NAMALWA (cell line): ENCODE results near the gene HPSE2.

Source experiments
- DNase-seq: peaks from one replicate; pipeline ENCODE4 v3.0.0-alpha.2; 2015; ENCODE audit warnings: low spot score

Gene HPSE2

DNA sequence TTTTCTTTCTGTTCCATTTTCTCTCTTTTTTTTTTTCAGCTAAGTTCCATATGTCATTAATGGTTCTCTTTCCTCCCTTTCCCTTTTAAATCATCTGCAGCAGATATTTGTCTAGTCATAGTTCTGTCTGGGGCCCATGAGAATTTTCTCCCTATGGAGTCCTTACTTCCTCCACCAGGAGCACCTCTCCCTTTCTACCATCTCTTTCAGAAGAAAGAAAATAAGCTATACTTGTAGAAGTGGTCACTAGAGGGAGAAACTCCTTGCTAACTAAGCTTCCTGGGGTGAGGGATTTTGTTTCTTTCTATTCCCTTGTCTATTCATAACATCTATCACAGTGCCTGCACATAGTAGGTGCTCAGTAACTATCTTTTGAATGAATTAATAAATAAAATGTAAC lies 558.8 kb downstream of the HPSE2 start:
- no peak for DNase-seq

- DNase-seq, result no peak
These were observed 559.8 kb downstream of the HPSE2 start for GRCh38 chr10:98675902-98676301.

DNA sequence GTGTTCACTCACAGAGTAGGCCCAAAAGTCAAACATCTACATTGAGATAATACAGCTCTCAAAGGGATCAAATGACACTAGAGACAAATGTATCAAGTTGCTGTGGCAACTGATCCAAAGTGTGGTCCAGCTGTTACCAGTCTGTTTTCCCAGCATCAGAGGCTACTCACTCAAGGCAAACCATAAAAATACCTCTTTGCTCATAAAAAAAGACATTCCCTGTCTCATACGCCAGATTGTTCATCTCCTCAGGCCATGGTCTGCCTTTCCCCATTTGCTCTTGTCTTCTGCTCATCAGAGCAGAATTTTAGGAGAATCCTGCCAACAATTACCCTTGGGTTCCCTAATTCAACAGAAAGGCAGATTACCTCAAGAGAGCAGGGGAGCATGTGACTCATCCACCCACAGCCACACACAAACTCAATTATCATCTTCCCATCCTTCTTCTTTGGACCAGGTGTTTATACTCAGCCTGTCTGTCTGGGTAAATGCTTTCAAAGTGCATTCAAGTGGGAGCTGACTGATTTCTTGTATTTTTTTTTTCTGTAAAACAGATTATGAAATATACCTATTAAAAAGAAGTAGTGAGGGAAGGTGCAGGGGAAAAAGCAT lies 562.4 kb downstream of the HPSE2 start:
- DNase-seq, result no peak

- DNase-seq, result no peak
These were observed 568.6 kb downstream of the HPSE2 start for GRCh38 chr10:98667081-98667480.

GRCh38 chr10:98666276-98666675 lies 569.4 kb downstream of the HPSE2 start:
- DNase-seq, result no peak

DNA sequence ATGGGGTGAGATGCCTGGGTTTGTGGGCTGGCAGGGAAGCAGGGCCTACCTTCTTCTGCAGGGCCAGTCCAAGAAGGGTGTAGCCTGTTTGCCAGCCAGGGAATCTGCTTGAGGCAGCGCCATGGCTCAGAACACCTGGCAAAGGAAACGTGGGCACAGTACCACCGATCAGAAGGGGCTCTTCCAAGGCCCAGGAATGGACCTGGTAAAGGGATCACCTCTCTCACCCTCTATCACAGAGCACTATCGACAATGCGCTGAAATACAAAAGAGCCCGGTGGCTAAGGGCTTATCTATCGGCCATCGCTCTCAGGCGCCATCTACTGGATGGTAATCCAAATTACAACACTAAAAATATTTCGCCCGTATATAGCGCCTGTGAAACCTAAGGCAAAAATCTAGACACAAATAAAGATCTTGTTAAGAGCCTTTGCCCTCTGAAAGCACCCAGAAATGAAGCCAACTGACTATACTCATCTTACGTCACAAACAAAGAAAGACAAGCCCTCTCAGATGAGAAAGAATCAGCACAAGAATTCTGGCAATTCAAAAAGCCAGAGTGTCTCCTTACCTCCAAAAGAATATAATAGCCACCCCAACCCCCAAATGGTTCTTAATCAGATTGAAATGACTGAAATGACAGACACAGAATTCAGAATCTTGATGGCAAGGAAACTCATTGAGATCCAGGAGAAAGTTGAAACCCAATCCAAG lies 571.2 kb downstream of the HPSE2 start:
- DNase-seq, result peak; percentile 66

DNA sequence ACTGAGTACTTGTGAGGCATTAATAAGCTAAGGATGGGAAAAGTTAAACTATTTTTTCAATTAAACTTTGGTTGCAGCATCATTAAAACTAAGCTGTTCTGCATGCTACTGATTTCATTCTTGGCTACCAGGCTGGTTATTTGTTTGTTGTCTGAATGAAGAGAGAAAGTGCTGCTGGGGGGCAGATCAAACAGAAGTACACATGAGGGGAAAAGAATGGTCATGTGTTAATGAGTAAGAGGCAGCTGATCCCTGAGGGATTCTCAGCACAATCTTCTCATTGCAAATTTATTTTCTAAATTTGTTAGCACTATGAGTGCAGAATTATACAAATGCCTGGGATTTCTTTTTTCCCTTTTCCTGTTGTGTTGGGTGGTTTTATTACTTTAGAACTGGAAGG lies 575.7 kb downstream of the HPSE2 start:
- no peak for DNase-seq

DNA sequence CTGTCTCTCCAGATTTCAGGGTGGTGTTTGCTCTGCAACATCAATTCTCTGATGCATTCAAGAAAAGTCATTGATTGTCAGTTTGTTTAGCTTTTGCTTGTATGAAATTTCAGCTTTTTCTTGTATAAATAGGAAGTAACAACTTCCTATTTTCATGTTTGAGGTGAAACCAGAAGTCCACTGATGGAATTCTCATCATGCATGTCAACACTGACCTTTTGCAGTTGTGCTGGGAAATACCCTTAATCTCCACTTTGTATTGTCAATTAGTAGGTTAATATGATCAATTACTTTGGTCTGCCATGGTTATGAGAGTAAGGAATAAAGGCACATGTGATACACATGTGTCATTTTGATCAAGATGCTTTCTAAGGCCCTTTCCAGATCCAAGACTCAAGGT lies 580.2 kb downstream of the HPSE2 start:
- DNase-seq, result no peak

DNA sequence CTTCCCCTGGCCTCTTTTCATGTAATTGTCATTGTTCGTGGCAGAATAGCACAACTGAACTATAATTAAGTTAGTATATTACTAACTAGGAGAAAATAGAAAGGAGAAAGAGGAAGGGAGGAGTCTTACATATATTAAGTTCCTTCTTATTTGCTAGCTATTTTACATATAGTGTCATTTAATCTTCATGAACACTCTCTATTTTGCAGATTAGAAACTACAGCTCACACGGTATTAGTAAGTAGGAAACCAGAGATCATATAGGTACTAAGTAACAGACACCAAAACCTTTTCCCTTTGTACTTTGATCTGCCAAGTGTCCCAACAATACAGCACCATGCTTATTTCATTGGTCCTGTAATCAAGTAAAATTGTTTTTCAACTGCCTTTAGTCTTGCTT lies 586.5 kb downstream of the HPSE2 start:
- no peak for DNase-seq

- no peak for DNase-seq
These were observed 588.4 kb downstream of the HPSE2 start for GRCh38 chr10:98646998-98647917.

GRCh38 chr10:98644466-98644865 lies 591.2 kb downstream of the HPSE2 start:
- no peak for DNase-seq

DNA sequence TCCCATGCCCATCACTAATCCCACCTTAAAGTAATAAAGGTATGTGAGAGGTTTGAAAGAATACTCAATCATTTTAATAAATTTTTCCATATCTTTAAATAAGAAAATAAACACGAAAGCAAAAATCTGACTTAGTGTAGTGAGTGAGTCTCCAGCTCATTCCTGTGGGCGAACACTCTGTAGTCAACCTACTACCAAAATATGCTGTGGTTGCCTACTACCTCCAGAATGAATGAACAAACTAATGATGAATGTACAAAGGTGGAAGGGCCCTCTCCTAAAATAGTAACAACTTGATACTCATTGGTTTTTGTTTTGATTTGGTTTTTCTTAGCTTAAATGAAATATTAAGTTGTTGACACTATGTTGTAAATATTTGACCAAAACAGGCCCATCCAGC lies 593.4 kb downstream of the HPSE2 start:
- DNase-seq, result no peak

DNA sequence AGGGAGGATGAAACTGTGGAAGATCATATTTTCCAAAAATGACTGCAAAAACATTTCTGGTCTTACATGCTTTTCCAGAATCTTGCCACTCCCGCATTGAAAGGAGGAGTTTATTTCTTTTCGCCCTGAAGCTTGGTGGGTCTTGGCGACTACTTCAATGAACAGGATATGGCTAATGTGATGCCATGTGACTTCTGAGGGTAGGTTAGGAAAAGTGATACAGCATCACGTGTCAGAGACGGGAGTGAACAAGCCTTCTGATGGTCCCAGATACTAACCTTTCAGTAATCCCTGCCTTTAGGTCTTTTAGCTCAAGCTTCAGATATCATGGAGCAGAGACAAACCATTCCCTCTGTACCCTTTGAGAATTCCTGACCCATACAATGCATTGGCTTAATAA lies 596.7 kb downstream of the HPSE2 start:
- no peak for DNase-seq

DNA sequence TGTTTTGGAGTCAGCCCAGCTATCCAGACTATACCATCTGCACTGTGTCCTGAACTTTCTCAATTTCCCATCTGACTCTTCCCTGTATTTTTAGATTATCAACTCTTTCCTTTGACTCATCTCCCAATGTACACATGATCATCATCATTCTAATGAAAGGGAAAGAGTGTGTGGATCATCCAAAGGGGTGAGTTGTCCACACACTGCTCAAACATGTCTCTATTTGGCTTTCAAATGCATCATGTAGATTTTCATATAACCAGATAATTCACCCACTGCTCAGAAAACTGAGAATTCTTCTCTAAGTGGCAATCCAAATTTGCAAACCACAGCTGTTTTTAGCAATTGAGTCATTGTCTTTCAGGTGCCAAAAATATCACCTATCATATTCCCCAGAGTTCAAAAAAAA lies 598.7 kb downstream of the HPSE2 start:
- DNase-seq, result no peak

- DNase-seq, result no peak
These were observed 603.0 kb downstream of the HPSE2 start for GRCh38 chr10:98632456-98633150.

GRCh38 chr10:98628206-98628605 lies 607.4 kb downstream of the HPSE2 start:
- DNase-seq, result no peak

DNA sequence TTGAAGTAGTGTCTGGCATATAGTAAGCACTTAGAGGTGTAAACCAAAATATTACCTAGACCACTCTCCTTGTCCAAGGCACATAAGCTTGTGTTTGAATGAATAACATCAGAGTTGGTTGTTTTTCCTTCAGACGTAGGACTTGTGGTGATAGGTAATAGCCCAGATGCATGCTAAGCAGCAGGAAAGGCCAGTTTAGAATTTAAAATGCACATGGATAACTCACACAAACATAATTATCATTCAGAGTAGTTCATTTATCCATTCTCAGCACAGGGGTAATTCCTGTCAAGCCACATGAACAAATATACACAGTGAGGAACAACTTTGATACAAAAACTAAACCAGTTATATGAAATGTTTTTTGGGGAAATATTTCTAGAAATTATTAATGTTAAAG lies 607.9 kb downstream of the HPSE2 start:
- no peak for DNase-seq

DNA sequence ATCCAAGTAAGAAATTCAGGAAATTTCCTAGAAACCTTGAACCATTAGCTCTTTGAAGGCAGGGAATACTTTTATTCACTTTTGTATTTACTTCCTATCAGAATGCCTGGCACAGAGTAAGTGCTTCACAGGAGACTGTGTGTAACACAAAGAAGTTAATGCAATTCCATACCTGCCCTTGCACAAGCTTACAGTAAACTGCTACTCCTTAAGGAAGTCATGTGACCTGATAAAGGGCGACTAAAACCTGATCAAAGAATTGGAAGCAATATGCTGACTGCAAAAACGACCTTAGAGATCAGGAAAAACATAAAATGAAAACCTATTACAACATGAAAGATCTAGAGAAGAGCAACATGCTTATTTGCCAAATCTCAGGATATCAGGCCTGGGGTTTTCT lies 610.7 kb downstream of the HPSE2 start:
- DNase-seq, result no peak

- DNase-seq, result no peak
These were observed 612.5 kb downstream of the HPSE2 start for GRCh38 chr10:98623176-98623575.

- DNase-seq, result no peak
These were observed 614.0 kb downstream of the HPSE2 start for GRCh38 chr10:98621630-98622029.

- no peak for DNase-seq
These were observed 615.1 kb downstream of the HPSE2 start for GRCh38 chr10:98620503-98620902.

DNA sequence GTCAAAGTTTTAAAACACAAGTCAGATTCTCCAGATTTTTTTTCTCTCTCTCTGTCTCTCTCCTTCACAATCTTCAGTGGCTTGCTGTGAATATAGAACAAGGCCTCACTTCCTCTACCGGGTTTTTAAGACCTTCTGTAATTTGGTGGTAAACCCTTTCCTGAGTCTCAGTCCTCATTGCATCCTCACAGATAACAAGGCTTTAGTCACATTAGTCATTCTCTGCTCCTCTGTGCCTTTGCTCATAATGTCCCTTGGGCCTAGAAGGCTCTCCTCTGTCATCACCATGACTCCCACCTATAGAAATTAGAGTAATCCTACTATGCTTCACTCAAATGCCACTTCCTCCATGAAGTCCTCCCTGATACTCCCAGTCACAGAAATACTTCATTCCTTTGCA lies 616.2 kb downstream of the HPSE2 start:
- no peak for DNase-seq
